Transverse colon (tissue), 4 donors: ENCODE results near the gene CST7. TPM values are rescaled to one million over a fixed set of nuclear protein-coding genes. Genes with fewer than 3 reads are reported as not detected.

Experiments used
- DNase-seq: peaks from one replicate; pipeline ENCODE4 v3.0.0-alpha.2; 2019
- H3K27ac ChIP-seq, 4 donors: fragments of 200-600 bp; sonication (generic); 2 replicates each; pipeline ENCODE4 v1.5.1; 2016 to 2018; ENCODE audit warnings: inconsistent platforms in 4 of 4
- H3K27me3 ChIP-seq: fragments of 200-600 bp; sonication (generic); 2 replicates; pipeline ENCODE4 v1.5.1; 2017; ENCODE audit warnings: inconsistent platforms
- H3K36me3 ChIP-seq, 4 donors: fragments of 200-600 bp; sonication (generic); 2 replicates each; pipeline ENCODE4 v1.5.1; 2017 to 2019; ENCODE audit warnings: inconsistent platforms in 4 of 4
- H3K4me1 ChIP-seq, 4 donors: fragments of 200-600 bp; sonication (generic); 2 replicates each; pipeline ENCODE4 v1.5.1; 2017 to 2020; ENCODE audit warnings: inconsistent platforms in 4 of 4
- H3K4me3 ChIP-seq, 4 donors: fragments of 200-600 bp; sonication (generic); 1 replicate in 1 of 4; 2 replicates in 3 of 4; pipeline versions ENCODE4 v1.5.1 to v1.6.1; 2017 to 2019; ENCODE audit warnings: inconsistent platforms in 4 of 4
- H3K9me3 ChIP-seq, 2 donors: fragments of 200-600 bp; sonication (generic); 2 replicates each; pipeline ENCODE4 v1.5.1; 2017 to 2019; ENCODE audit warnings: inconsistent platforms in 2 of 2
- CTCF ChIP-seq, 5 experiments: fragments of 200-600 bp in 3 of 5; fragments of 450-650 bp in 2 of 5; sonication (generic) in 3 of 5; IDR thresholded peaks; 1 replicate in 2 of 5; 2 replicates in 3 of 5; pipeline ENCODE4 v1.5.1; 2016 to 2017; ENCODE audit warnings: antibody characterized with exemption in 5 of 5, inconsistent platforms in 3 of 5, mild to moderate bottlenecking in 2 of 5, moderate library complexity in 1 of 5
- EP300 ChIP-seq: sonication (generic); formaldehyde crosslinking; IDR thresholded peaks from one replicate; pipeline ENCODE4 v1.6.1; 2017; ENCODE audit warnings: antibody characterized with exemption, low read depth
- POLR2A ChIP-seq: fragments of 450-650 bp; IDR thresholded peaks from one replicate; pipeline ENCODE4 v1.6.1; 2016; ENCODE audit warnings: antibody characterized with exemption, mild to moderate bottlenecking, moderate library complexity
- POLR2AphosphoS5 ChIP-seq, 3 donors: sonication (generic); formaldehyde crosslinking; IDR thresholded peaks; one replicate each; pipeline ENCODE4 v1.6.1; 2016; ENCODE audit warnings: antibody characterized with exemption in 3 of 3
- WGBS, 2 donors: methylation state at CpG; one replicate each; pipeline ENCODE4 v1.1.5; 2018; ENCODE audit warnings: low coverage in 1 of 2; 5-methylcytosine and 5-hydroxymethylcytosine counted together
- in situ Hi-C, 4 donors: fragments of 200-750 bp; cut with MboI; loops; one replicate each; pipeline versions ENCODE4 v1.15.0 to v1.15.1; 2017; ENCODE audit warnings: low sequenced_read_pairs in 3 of 4, low pct_ligation_motif_present in 1 of 4, low pct_unique_long_range_greater_than_20kb in 1 of 4
- intact Hi-C: fragments of 100-400 bp; cut with DNase I; formaldehyde crosslinking; loops from one replicate; pipeline ENCODE4 v1.15.1; 2023; ENCODE audit warnings: low total_unique reads
- total RNA-seq, 4 donors: library from RNA; depleted of rRNA; stranded (reverse); fragments of >200 nt; gene quantifications; one replicate each; pipeline ENCODE4 v1.1.0, GENCODE V29; 2016

Gene CST7
- total RNA-seq, 4 donors from 2014 or later = 3.2 to 3.3 TPM; not detected in 2

GRCh38 chr20:24913076-24913628 lies 35.9 kb upstream of the CST7 start:
- in situ Hi-C loops (loop anchor here in 3 of 4 donors (10.0 to 25.0 kb wide), 4 partner anchors 126 to 976 kb away; no protein-coding TSS in a partner anchor), intact Hi-C loops (no loop called here)
- 80 to 84% methylated on average over 1 to 8 of the region's 9 CpGs for WGBS, 2 donors
- no peak for DNase-seq
- no peaks in the 10 kb centered on the region for H3K36me3 ChIP-seq
- no peaks in the 10 kb centered on the region for H3K27me3 ChIP-seq
- no peak overlapping the region for H3K4me3 ChIP-seq
- H3K9me3 ChIP-seq = peaks cover 4 to 5% of the 10 kb centered on the region in 2 donors
- H3K4me1 ChIP-seq = peaks cover 0 to 3% (median under 1%) of the 10 kb centered on the region in 4 donors
- no peak overlapping the region for H3K27ac ChIP-seq
- TF ChIP-seq CTCF (IDR thresholded peaks at IDR 0.05) (no peak), POLR2AphosphoS5 (IDR thresholded peaks at IDR 0.05) (no peak), POLR2A (no peak), EP300 (no peak)

GRCh38 chr20:24914388-24915241 lies 34.5 kb upstream of the CST7 start:
- no peaks in the 10 kb centered on the region for H3K27me3 ChIP-seq
- intact Hi-C loops (loop anchor here (5.0 kb wide), 1 partner anchor 752 kb away; no protein-coding TSS in a partner anchor), in situ Hi-C loops (loop anchor here in 3 of 4 donors (10.0 to 25.0 kb wide), 4 partner anchors 127 to 977 kb away; no protein-coding TSS in a partner anchor)
- H3K9me3 ChIP-seq = no peaks in the 10 kb centered on the region
- TF ChIP-seq CTCF (IDR thresholded peaks at IDR 0.05) (no peak), EP300 (no peak), POLR2AphosphoS5 (IDR thresholded peaks at IDR 0.05) (no peak), POLR2A (no peak)
- no peaks in the 10 kb centered on the region for H3K36me3 ChIP-seq
- no peak overlapping the region for H3K27ac ChIP-seq
- H3K4me1 ChIP-seq = peaks cover 0 to 10% (median 5%) of the 10 kb centered on the region in 4 donors
- no peak overlapping the region for H3K4me3 ChIP-seq
- no peak for DNase-seq
- 65% methylated on average over 14 of the region's 14 CpGs; no CpG with 5 or more reads in 1 of the 2 donors for WGBS, 2 donors

GRCh38 chr20:24915440-24915839 lies 33.6 kb upstream of the CST7 start:
- no peak for DNase-seq
- WGBS, 2 donors = 83% methylated on average over 9 of the region's 9 CpGs; no CpG with 5 or more reads in 1 of the 2 donors
- in situ Hi-C loops = loop anchor here in 3 of 4 donors (10.0 to 25.0 kb wide), 4 partner anchors 128 to 978 kb away; no protein-coding TSS in a partner anchor
- H3K27ac ChIP-seq = no peak overlapping the region
- no peaks in the 10 kb centered on the region for H3K9me3 ChIP-seq
- intact Hi-C loops = loop anchor here (5.0 kb wide), 1 partner anchor 753 kb away; no protein-coding TSS in a partner anchor
- H3K27me3 ChIP-seq = no peaks in the 10 kb centered on the region
- TF ChIP-seq CTCF (IDR thresholded peaks at IDR 0.05) (no peak), POLR2AphosphoS5 (IDR thresholded peaks at IDR 0.05) (no peak), EP300 (no peak), POLR2A (no peak)
- H3K36me3 ChIP-seq = no peaks in the 10 kb centered on the region
- H3K4me3 ChIP-seq = no peak overlapping the region
- H3K4me1 ChIP-seq = peaks cover 0 to 10% (median 5%) of the 10 kb centered on the region in 4 donors

GRCh38 chr20:24915892-24916291 lies 33.2 kb upstream of the CST7 start:
- H3K27ac ChIP-seq = no peak overlapping the region
- H3K9me3 ChIP-seq = no peaks in the 10 kb centered on the region
- peaks cover 0 to 10% (median 5%) of the 10 kb centered on the region in 4 donors for H3K4me1 ChIP-seq
- DNase-seq = no peak
- no peaks in the 10 kb centered on the region for H3K36me3 ChIP-seq
- intact Hi-C loops (loop anchor here (5.0 kb wide), 1 partner anchor 754 kb away; no protein-coding TSS in a partner anchor), in situ Hi-C loops (loop anchor here in 3 of 4 donors (10.0 to 25.0 kb wide), 4 partner anchors 129 to 979 kb away; no protein-coding TSS in a partner anchor)
- H3K27me3 ChIP-seq = no peaks in the 10 kb centered on the region
- H3K4me3 ChIP-seq = no peak overlapping the region
- 88% methylated on average over 7 of the region's 7 CpGs; no CpG with 5 or more reads in 1 of the 2 donors for WGBS, 2 donors
- TF ChIP-seq POLR2AphosphoS5 (IDR thresholded peaks at IDR 0.05) (no peak), CTCF (IDR thresholded peaks at IDR 0.05) (no peak), EP300 (no peak), POLR2A (no peak)
